Measurements from ENCODE around the gene INO80C. TPM values are rescaled to one million over a fixed set of nuclear protein-coding genes. Genes with fewer than 3 reads are reported as not detected.

INO80C gene
- total RNA-seq, 1 experiment from 2014 or later, result 51.1 TPM

GRCh38 chr18:35479911-35480586, 17.7 kb downstream of the INO80C start:
- no peak overlapping the region for H3K27ac ChIP-seq (ENCODE audit: insufficient read length, low read depth, low read length)

More at GRCh38 chr18:35479911-35480586, 17.7 kb downstream of the INO80C start:
- no peak overlapping the region for H3K14ac ChIP-seq (ENCODE audit: insufficient read depth, low read length)
- WGBS (ENCODE audit: extremely low coverage, insufficient read length, low lambda C conversion rate), result no CpG with 5 or more reads among the region's 1 CpG
- H2BK15ac ChIP-seq (ENCODE audit: low read depth, low read length), result no peak overlapping the region
- no peak overlapping the region for H3K9ac ChIP-seq (ENCODE audit: extremely low read depth, insufficient read length, low read length)
- no peak for DNase-seq
- H3K79me2 ChIP-seq (ENCODE audit: insufficient read depth, low read length), result peaks cover 6% of the 10 kb centered on the region; the same call in 1 of the 2 replicates
- Mint-ChIP-seq H3K27ac (no peak overlapping the region), H3K4me1 (peaks cover 2 to 14% of the 10 kb centered on the region in 2 experiments), H3K36me3 (ENCODE audit: insufficient read depth in 1 of 3, low read depth in 3 of 3) (peaks cover 7 to 24% (median 19%) of the 10 kb centered on the region in 3 experiments), H3K4me3 (no peak overlapping the region), H3K27me3 (ENCODE audit: low read depth) (no peaks in the 10 kb centered on the region), H3K9me3 (no peaks in the 10 kb centered on the region)
- no peaks in the 10 kb centered on the region for H3K27me3 ChIP-seq (ENCODE audit: insufficient read depth, low read length)
- H3K4me2 ChIP-seq (ENCODE audit: insufficient read depth, insufficient read length, low read length), result no peak overlapping the region
- H4K20me1 ChIP-seq (ENCODE audit: control insufficient read depth, insufficient read depth, insufficient read length), result no peaks in the 10 kb centered on the region
- H3K23me2 ChIP-seq (ENCODE audit: insufficient read length, low read depth, low read length, poor library complexity, severe bottlenecking), result no peaks in the 10 kb centered on the region
- no peak overlapping the region for H4K8ac ChIP-seq (replicated peaks; ENCODE audit: insufficient read length, low read depth, low read length)
- no peak overlapping the region for H2BK120ac ChIP-seq (ENCODE audit: low read depth, low read length, poor library complexity, severe bottlenecking)
- H3K4ac ChIP-seq (ENCODE audit: low read depth, low read length), result no peak overlapping the region
- no peak overlapping the region for H3K23ac ChIP-seq (ENCODE audit: insufficient read length, low read depth, low read length)
- H4K91ac ChIP-seq (ENCODE audit: insufficient read length, low read depth, low read length), result no peak overlapping the region
- no peak overlapping the region for H2BK20ac ChIP-seq (ENCODE audit: low read depth, low read length, poor library complexity, severe bottlenecking)
- no peak overlapping the region for H4K5ac ChIP-seq (ENCODE audit: insufficient read length, low read depth, low read length)
- H3T11ph ChIP-seq (ENCODE audit: low read length), result no peak overlapping the region
- H3K56ac ChIP-seq (ENCODE audit: insufficient read length, low read depth, low read length), result no peak overlapping the region
- no peak overlapping the region for H3K18ac ChIP-seq (ENCODE audit: insufficient read length, low read depth, low read length)
- H3K79me1 ChIP-seq (ENCODE audit: insufficient read depth, low read depth, low read length, poor library complexity, severe bottlenecking), result peaks cover 8% of the 10 kb centered on the region
- H2BK5ac ChIP-seq (ENCODE audit: insufficient read length, low read length), result no peak overlapping the region
- no peaks in the 10 kb centered on the region for H3K4me1 ChIP-seq (ENCODE audit: insufficient read depth, low read length)
- H2AFZ ChIP-seq (ENCODE audit: low read length), result no peak overlapping the region
- H2BK12ac ChIP-seq (ENCODE audit: insufficient read length, low read depth, low read length), result no peak overlapping the region
- H3K9me3 ChIP-seq (ENCODE audit: control insufficient read depth, low read depth, low read length), result no peaks in the 10 kb centered on the region
- H2AK5ac ChIP-seq (ENCODE audit: insufficient read length, low read length), result no peak overlapping the region
- TF ChIP-seq, protein P1, sequence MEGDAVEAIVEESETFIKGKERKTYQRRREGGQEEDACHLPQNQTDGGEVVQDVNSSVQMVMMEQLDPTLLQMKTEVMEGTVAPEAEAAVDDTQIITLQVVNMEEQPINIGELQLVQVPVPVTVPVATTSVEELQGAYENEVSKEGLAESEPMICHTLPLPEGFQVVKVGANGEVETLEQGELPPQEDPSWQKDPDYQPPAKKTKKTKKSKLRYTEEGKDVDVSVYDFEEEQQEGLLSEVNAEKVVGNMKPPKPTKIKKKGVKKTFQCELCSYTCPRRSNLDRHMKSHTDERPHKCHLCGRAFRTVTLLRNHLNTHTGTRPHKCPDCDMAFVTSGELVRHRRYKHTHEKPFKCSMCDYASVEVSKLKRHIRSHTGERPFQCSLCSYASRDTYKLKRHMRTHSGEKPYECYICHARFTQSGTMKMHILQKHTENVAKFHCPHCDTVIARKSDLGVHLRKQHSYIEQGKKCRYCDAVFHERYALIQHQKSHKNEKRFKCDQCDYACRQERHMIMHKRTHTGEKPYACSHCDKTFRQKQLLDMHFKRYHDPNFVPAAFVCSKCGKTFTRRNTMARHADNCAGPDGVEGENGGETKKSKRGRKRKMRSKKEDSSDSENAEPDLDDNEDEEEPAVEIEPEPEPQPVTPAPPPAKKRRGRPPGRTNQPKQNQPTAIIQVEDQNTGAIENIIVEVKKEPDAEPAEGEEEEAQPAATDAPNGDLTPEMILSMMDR (conservative IDR thresholded peaks at IDR 0.05), result no peak
